GM18498 (cell line): ENCODE measurements around the gene ZNF142.
A peak's percentile ranks its signal among the peaks of the same experiment; 100 is the strongest.

Source experiments
- ATAC-seq: cut with Tn5 transposase; IDR thresholded peaks from one replicate; pipeline ENCODE4 v1.9.1; 2021; ENCODE audit warnings: mild to moderate bottlenecking, moderate library complexity; ENCODE audit not compliant: unreplicated experiment

ZNF142 gene

DNA sequence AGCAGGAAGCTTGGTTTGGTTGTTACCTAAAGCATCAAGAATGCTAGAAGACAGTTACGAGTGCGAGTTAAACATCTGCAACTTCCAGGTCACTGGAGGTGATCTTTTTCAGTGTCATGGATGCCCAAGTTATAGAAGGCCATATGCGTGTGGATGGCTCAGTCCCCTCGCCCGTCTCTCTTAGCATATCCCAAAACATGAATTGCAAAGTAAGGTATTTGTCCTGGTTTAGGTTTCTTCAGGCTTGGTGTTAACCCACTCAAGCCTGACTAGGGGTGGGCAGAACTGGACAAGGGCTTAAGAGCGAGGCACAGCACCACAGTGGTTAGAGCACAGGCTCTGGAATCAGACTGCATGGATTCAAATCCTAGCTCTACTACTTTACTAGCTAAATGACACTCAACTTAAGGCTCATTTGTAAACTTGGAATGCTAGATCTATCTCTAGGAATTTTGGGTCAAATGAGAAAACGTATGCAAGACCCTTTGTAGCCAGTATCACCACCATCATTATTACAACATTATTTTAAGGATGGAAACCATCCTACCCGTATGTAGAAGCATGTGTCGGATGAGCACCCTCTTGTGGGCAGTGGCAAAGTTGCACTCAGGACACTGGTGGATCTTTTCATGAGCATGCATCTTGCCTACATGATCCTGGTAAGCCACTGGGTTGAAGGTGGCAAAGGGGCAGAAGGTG lies 11.2 kb downstream of the ZNF142 start:
- ATAC-seq: no peak

DNA sequence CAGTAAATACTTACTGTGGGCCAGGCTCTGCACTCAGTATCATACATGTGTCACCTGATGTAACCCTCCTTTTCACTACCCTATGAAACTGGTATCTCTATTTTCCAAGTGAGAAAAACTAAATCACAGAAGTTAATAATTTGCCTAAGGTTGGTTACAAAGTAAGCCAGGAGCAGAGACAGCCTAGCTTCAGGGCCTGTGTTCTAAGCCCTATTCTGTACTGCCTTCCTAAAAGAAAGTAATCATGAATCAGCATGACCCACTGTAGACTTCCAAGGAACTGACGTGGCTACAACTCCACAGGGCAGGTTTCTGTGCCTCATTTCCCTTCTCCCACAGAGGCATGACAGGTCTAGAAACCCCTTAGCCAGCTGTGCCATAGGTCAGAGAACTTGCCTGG lies 14.3 kb downstream of the ZNF142 start:
- peak; percentile 54 for ATAC-seq

DNA sequence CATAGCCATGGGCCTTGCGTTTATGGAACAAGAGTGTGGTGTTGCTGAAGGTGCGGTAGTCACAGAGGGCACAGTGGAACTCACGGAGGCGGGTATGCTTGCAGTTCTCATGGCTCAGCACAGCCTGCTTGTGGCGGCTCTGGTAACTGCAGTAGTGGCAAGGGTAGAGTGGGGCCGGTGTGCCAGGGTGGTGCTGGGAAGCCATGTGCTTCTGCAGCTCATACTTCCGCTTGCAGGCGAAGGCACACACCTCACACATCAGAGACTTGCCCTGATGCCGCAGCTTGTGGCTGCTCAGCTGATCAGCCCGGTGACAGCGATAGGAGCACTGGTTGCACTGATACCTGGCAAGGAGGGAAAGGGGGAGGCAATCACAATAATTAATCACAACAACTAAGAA lies 14.7 kb downstream of the ZNF142 start:
- no peak for ATAC-seq

DNA sequence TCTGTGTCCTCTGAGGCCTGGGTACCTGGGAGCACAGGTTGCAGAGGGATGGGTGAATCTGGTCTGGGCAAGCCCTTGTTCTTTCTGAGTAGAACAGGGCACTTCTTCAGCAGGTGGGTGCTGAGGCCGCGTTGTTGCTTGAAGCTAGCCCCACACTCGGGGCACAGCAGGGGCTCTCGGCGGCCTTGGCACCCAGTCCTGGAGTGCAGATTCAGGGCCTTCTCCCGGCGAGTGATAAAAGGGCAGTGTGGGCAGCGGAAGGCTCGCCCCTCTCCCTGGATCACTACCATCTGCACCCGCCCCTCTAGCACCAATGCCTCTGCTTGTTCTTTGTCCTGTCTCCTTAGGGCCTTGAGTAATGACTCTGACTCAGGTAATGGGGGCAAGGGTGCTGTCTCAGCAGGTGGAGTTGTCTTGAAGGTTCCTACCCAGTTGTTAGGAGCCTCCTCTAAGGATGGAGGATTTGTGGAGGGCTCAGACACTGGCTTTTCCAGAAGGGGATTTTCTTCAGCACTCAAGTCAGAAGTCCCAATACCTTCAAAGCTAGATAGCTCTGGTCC lies 15.6 kb downstream of the ZNF142 start:
- ATAC-seq: no peak

DNA sequence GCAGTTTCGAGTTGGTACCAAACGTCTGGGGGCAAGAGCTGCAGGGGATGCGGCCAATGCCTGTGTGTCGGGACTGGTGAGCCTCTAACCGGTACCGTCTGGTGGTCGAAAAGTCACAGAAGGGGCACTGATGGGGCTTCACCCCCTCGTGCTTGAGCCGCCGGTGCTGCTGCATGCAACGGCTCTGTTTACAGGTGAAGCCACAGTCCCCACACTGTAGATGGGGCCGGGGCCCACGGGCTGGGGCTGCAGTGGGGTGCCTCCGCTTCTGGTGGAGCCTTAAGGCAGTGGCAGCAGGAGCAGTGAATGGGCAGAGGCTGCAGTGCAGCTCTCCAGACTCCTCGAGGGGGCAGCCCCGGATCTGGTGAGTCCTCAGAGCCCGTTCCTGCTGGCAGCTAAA lies 16.6 kb downstream of the ZNF142 start:
- no peak for ATAC-seq

DNA sequence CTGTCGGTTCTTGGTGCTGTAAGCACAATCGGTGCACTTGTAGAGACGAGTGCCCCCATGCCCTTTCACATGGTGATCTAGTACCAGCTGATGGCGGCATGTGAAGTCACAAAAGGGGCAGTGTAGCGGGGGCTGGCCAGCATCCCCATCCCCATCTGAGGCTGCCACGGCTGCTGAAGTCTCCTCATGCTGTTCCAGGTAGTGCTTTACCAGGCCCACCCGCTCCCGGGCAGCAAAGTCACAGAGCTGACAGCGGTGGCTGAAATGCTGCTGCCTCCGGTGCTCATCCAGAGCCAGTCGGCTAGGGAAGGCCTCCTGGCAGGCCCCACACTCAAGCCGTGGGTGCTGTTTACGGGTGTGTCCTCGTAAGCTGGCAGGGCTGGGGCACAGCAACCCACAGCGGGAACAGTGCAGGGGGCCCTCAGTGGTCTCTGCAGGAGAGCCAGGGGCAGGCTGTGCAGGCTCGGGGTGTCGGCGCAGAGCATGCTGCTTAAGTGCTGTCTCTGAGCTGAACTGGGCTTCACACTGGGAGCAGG lies 17.2 kb downstream of the ZNF142 start:
- no peak for ATAC-seq

DNA sequence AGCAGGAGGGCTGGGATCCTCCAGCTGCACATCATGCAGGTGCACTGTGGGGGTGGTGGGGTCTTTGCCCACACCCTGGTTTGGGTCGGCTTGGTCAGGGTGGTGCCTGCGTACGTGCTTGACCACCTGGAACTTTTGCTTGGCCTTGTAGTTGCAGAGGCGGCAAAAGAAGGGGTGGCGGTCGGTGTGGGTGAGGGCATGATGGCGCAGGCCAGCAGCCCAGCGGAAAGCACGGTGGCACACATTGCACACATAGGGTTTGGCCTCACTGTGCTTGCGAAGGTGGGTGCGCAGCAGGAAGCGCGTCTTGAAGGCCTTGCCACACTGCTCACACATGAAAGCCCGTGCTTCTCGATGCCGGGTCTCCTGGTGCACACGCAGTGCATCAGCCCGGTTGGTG lies 21.1 kb downstream of the ZNF142 start:
- no peak for ATAC-seq

DNA sequence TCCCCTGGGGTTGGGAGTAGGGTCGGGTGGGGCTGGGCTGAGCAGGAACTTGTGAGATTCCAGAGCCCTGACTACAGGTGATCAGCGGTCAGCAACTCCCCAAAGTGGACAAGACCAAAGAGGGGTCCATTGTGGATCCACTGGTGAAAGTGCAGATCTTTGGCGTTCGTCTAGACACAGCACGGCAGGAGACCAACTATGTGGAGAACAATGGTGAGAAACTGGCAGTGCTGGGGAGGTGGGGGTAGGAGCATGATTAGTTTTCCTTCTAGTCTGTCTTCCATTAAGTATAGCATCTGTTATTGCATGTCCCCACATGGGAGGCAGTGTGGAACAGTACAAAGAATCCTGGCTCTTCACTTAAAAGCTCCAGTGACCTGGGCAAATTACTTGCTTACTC lies 23.7 kb downstream of the ZNF142 start:
- ATAC-seq: no peak

DNA sequence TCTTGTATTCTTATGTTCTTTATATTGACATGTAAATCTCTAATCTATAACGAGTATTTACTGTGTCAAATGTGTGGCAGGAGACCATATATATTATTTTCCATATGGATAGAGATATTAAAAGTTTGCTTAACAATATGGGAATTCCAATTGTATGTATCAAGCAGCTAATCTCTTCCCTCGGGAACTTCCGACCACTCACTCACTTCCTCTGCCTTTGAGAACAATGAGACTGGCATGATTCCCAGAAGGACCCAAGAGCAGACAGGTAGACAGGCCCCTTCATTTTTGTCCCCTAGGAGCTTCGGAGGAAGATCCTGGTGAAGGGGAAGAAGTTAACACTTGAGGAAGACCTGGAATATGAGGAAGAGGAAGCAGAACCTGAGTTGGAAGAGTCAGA lies 27.6 kb downstream of the ZNF142 start:
- ATAC-seq: no peak

DNA sequence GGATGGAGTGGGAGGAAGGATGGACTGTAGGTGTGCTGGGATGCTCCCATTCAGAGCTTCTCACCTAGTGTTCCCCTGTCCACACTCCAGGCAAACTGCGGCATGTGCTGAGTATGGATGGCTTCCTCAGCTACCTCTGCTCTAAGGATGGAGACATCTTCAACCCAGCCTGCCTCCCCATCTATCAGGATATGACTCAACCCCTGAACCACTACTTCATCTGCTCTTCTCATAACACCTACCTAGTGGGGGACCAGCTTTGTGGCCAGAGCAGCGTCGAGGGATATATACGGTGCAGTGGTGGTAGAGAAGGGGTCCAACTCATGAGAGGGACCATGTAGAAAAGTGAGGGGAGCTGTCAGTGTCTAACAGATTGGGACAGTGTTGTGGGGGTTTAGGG lies 31.5 kb downstream of the ZNF142 start:
- no peak for ATAC-seq

DNA sequence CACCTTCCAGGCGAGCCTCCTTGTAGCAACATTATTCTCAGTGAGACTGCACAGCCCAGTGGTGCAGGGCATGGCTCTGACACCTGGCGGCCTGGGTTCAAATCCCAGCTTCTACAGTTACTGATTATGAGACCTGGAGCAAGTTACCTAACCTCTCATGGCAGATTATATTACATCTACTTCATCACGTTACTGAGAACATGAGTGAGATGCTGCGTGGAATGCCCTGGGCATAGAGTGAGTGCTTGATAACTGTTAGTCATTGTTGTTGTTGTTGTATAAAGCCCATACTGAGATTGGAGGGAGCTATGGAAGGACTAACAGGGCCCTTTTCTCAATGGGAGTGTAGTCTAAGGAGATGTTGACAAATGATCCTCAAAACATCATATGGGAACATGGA lies 33.1 kb downstream of the ZNF142 start:
- ATAC-seq: no peak

DNA sequence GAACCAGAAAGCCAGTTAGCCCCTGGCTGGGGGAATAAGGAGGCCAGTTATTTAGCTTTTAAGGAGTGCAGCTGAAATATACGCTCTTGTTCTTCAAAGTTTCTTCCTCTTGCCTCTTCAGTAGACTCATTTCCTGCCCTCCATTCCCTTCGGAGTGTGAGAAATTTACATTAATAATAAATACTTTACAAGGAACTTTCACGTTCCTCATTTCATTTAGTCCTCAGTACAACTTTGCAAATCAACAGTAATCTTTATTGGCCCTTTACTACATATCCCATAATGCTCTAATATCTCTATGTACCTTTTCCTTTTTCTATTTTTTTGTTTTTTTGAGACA lies 36.1 kb downstream of the ZNF142 start:
- no peak for ATAC-seq

DNA sequence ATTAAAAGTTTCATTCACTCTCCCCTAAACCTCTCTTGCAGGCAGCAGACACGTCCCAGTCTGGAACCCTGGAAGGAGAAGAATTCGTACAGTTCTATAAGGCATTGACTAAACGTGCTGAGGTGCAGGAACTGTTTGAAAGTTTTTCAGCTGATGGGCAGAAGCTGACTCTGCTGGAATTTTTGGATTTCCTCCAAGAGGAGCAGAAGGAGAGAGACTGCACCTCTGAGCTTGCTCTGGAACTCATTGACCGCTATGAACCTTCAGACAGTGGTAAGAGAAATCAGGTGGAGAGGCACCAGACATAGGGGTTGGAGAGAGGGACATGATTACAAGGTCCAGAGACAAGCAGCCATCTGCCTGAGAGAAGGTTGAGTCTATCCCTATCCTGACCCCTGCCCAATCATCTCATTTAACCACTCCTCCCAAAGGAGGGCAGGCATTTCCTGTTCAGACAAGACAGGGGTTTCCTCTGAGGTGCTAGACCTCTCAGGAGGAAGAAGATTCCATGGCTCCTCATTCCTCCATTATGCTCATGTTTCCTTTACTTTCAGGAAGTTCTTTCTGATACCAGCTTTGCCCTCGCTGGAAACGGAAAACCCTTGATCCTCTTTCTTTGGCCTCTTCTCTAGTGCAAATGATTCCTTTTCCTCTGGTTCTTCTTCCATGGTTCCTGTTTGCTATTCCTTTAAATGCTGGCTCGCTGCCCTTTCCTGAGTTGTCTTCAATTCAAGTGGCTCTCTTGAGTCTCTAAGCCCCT lies 36.6 kb downstream of the ZNF142 start:
- ATAC-seq: no peak

DNA sequence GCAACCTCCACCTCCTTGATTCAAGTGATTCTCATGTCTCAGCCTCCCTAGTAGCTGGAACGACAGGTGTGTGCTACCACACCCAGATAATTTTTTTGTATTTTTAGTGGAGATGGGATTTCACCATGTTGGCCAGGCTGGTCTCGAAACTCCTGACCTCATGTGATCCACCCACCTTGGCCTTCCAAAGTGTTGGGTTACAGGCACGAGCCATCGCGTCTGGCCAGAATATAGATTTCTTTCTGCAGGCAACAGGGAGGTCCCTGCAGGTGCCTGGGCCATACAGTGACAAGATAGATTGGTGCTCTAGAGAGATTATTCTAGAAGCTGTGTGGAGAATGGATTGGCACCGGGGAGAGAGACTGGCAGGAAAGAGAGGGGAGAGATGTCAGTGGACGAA lies 38.4 kb downstream of the ZNF142 start:
- no peak for ATAC-seq

DNA sequence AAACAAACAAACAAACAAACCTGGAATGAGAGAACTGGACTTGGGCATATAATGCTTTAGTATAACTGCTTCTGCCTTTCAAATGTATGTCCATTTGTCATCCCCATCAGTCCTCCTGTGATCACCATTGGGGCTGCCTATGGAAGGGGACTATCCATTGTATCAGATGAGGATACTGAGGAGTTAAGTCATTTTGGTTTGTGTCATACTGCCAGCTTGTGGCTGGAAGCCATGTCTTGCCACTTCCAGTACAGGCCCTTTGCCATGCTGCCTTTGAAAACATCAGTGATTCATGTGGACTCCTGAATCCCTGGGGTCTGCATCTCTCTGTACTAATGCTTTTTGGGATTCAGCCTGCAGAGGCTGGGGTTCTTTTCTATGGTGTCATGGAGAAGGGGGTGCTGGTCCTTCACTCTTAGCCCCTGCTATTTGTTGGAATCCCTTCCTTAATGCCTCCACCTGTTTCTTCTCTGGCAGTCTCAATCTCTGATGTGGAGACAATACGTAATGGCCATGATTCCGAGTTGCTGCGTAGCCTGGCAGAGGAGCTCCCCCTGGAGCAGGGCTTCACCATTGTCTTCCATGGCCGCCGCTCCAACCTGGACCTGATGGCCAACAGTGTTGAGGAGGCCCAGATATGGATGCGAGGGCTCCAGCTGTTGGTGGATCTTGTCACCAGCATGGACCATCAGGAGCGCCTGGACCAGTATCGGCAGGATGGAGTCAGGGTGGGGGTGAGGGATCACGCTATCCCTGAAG lies 41.1 kb downstream of the ZNF142 start:
- ATAC-seq: no peak

DNA sequence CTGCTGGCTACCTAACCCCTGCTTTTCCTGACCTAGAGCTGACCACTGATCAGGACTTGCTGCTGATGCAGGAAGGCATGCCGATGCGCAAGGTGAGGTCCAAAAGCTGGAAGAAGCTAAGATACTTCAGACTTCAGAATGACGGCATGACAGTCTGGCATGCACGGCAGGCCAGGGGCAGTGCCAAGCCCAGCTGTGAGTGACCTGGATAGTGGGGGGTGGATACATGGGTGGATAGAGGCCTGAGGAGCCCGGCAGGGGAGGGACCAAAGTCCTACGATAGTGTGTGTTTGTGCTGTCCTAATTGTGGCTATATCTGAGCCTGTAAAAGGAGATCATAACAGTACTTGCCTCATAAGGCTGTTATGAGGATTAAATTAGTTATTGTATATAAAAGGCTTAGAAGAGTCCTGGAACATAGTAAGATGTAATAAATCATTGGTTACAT lies 43.5 kb downstream of the ZNF142 start:
- ATAC-seq: no peak

DNA sequence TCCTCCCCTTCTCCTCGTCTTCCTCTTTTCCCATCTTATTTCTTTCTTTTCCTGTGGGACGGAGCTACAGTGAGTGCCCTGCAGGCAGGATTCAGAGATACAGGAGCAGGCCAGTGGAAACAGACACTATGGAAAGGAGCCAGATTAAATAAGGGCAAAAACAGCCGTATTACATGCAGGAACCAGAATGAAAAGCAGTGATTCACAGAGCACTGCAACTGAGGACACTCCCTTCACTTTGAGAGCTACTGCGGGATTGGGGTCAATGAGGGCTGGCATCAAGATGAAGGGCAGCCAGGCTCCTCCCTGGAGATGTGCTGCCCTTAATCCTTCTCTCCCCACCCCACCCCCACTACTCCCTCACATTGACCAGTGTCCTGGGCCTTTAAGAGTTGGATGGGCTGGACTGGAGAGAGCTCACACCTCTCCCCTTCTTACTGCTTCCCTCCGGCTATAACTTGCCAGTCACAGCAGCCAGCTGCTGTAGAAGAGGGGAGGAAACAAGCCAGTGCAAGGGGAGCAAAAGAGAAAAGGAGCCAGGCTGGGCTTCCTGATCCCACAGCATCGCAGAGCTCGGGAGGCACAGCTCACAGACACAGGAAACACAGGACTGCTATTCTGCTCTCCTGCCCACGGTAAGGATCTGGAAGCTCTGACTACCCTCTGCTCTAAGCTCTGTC lies 51.8 kb downstream of the ZNF142 start, which contains the start of gene PLCD4:
TSS of gene PLCD4 (plus strand) at position 464 of the 680 bp plus-strand sequence. CDS start 7,841 bp downstream, outside the sequence.
- ATAC-seq: no peak

DNA sequence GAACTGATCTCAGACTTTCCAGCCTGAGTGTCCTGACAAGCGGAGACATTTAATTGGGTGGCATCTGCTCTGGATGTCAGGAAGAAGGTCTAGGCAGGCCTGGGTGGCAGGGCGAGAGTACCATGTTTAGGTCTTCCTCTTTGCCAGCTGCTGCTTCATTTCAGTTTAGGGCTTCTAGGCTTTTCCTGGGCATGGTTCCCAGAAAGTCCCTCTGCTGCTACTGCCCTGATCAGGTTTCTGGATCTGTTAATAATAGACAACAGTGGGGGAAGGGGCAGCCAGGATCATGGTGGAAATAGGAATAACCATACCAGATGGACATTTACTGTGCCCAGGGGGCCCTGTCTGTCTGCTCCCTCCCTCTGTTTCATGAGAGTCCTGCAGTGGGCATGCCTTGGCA lies 54.0 kb downstream of the ZNF142 start:
- ATAC-seq: no peak
